HG03108 (cell line): Measurements from ENCODE around the gene SRSF6.
A peak's percentile ranks its signal among the peaks of the same experiment; 100 is the strongest.
"Not testable (repeated sequence)": the region's sequence is repeated elsewhere in the genome, so short reads cannot be mapped to it uniquely, and the experiment has no call there.

Experiments used
- ATAC-seq: cut with Tn5 transposase; IDR thresholded peaks from one replicate; pipeline ENCODE4 v1.9.1; 2021; ENCODE audit warnings: moderate library complexity; ENCODE audit not compliant: unreplicated experiment

The SRSF6 gene

GRCh38 chr20:43473381-43473704, 15.6 kb downstream of the SRSF6 start:
- ATAC-seq: no peak

- ATAC-seq: no peak
These were observed 19.5 kb downstream of the SRSF6 start for GRCh38 chr20:43477193-43477592.

GRCh38 chr20:43477619-43478018, 19.9 kb downstream of the SRSF6 start:
- no peak for ATAC-seq

GRCh38 chr20:43490038-43490437, 32.3 kb downstream of the SRSF6 start:
- no peak for ATAC-seq

GRCh38 chr20:43492101-43492500, 34.4 kb downstream of the SRSF6 start:
- peak; percentile 77 for ATAC-seq

GRCh38 chr20:43495388-43495787, 37.7 kb downstream of the SRSF6 start:
- ATAC-seq: no peak

GRCh38 chr20:43502021-43502420, 44.3 kb downstream of the SRSF6 start:
- ATAC-seq: not testable (repeated sequence)

- ATAC-seq: no peak
These were observed 48.5 kb downstream of the SRSF6 start for GRCh38 chr20:43506238-43506637.

- no peak for ATAC-seq
These were observed 49.7 kb downstream of the SRSF6 start, which contains the start of gene L3MBTL1 for GRCh38 chr20:43507150-43508080. TSS of gene L3MBTL1 (plus strand) at chr20:43507697. CDS start at chr20:43513504, 5,807 bp downstream.

GRCh38 chr20:43508106-43508505, 50.4 kb downstream of the SRSF6 start:
- ATAC-seq: no peak

GRCh38 chr20:43508604-43509040, 50.9 kb downstream of the SRSF6 start:
- no peak for ATAC-seq

- ATAC-seq: no peak
These were observed 54.2 kb downstream of the SRSF6 start for GRCh38 chr20:43511879-43512278.

GRCh38 chr20:43513372-43513930, 55.8 kb downstream of the SRSF6 start:
- no peak for ATAC-seq
